Tibial nerve (tissue), 4 donors: ENCODE results near the gene NLE1. TPM values are rescaled to one million over a fixed set of nuclear protein-coding genes. Genes with fewer than 3 reads are reported as not detected.

Source experiments
- DNase-seq, 2 donors: peaks; one replicate each; pipeline ENCODE4 v3.0.0-alpha.2; 2019; ENCODE audit warnings: low spot score in 2 of 2
- H3K27ac ChIP-seq, 4 donors: fragments of 200-600 bp; sonication (generic) in 3 of 4; one replicate each; pipeline ENCODE4 v1.5.1; 2017 to 2019; ENCODE audit warnings: mild to moderate bottlenecking in 1 of 4
- H3K27me3 ChIP-seq, 2 donors: fragments of 200-600 bp; sonication (generic) in 1 of 2; one replicate each; pipeline versions ENCODE4 v1.5.1 to v1.6.0; 2017 to 2019
- H3K36me3 ChIP-seq, 3 donors: fragments of 200-600 bp; sonication (generic); one replicate each; pipeline ENCODE4 v1.5.1; 2018 to 2019
- H3K4me1 ChIP-seq, 4 donors: fragments of 200-600 bp; sonication (generic) in 3 of 4; one replicate each; pipeline ENCODE4 v1.5.1; 2017 to 2019
- H3K4me3 ChIP-seq, 4 donors: fragments of 200-600 bp; sonication (generic) in 3 of 4; one replicate each; pipeline ENCODE4 v1.5.1; 2017 to 2019; ENCODE audit warnings: mild to moderate bottlenecking in 1 of 4, moderate library complexity in 1 of 4
- H3K9me3 ChIP-seq, 4 donors: fragments of 200-600 bp; sonication (generic) in 3 of 4; one replicate each; pipeline ENCODE4 v1.5.1; 2017 to 2019
- CTCF ChIP-seq, 5 experiments: fragments of 200-600 bp in 3 of 5; fragments of 450-650 bp in 2 of 5; sonication (generic) in 3 of 5; IDR thresholded peaks; one replicate each; pipeline ENCODE4 v1.5.1; 2016 to 2019; ENCODE audit warnings: antibody characterized with exemption in 5 of 5, mild to moderate bottlenecking in 3 of 5, moderate library complexity in 2 of 5
- EP300 ChIP-seq, 2 donors: sonication (generic); formaldehyde crosslinking; IDR thresholded peaks; one replicate each; pipeline ENCODE4 v1.6.1; 2017; ENCODE audit warnings: antibody characterized with exemption in 2 of 2, mild to moderate bottlenecking in 1 of 2
- POLR2A ChIP-seq, 2 donors: fragments of 450-650 bp; IDR thresholded peaks; one replicate each; pipeline ENCODE4 v1.6.1; 2017; ENCODE audit warnings: antibody characterized with exemption in 2 of 2, mild to moderate bottlenecking in 2 of 2, moderate library complexity in 2 of 2
- WGBS, 2 donors: methylation state at CpG; one replicate each; pipeline ENCODE4 v1.1.5; 2018; 5-methylcytosine and 5-hydroxymethylcytosine counted together
- total RNA-seq, 4 donors: library from RNA; depleted of rRNA; stranded (reverse); fragments of >200 nt; gene quantifications; one replicate each; pipeline ENCODE4 v1.1.0, GENCODE V29; 2016

Gene NLE1
- total RNA-seq, 4 donors from 2014 or later = 10.4 to 32.1 (median 17.1) TPM

GRCh38 chr17:35163886-35164285 is 21.8 kb upstream of the NLE1 start:
- 91 to 98% methylated on average over 6 to 7 of the region's 7 CpGs for WGBS, 2 donors
- no peak overlapping the region for H3K4me3 ChIP-seq
- no peak overlapping the region for H3K27ac ChIP-seq
- no peaks in the 10 kb centered on the region for H3K36me3 ChIP-seq
- TF ChIP-seq POLR2A (IDR thresholded peaks at IDR 0.05) (no peak), EP300 (IDR thresholded peaks at IDR 0.05) (no peak), CTCF (IDR thresholded peaks at IDR 0.05) (no peak)
- H3K27me3 ChIP-seq = peaks cover 0 to 7% of the 10 kb centered on the region in 2 donors
- H3K9me3 ChIP-seq = no peaks in the 10 kb centered on the region
- DNase-seq = no peak
- no peaks in the 10 kb centered on the region for H3K4me1 ChIP-seq

GRCh38 chr17:35162755-35163154 is 20.7 kb upstream of the NLE1 start:
- Histone ChIP-seq H3K27ac (no peak overlapping the region), H3K36me3 (no peaks in the 10 kb centered on the region), H3K27me3 (peaks cover 0 to 7% of the 10 kb centered on the region in 2 donors), H3K4me1 (no peaks in the 10 kb centered on the region), H3K9me3 (no peaks in the 10 kb centered on the region), H3K4me3 (no peak overlapping the region)
- WGBS, 2 donors = 80 to 88% methylated on average over 4 of the region's 4 CpGs
- TF ChIP-seq POLR2A (IDR thresholded peaks at IDR 0.05) (no peak), CTCF (IDR thresholded peaks at IDR 0.05) (no peak), EP300 (IDR thresholded peaks at IDR 0.05) (no peak)
- DNase-seq = no peak

- Histone ChIP-seq H3K4me3 (no peak overlapping the region), H3K27ac (no peak overlapping the region), H3K9me3 (no peaks in the 10 kb centered on the region), H3K4me1 (no peaks in the 10 kb centered on the region), H3K27me3 (peaks cover 0 to 7% of the 10 kb centered on the region in 2 donors), H3K36me3 (no peaks in the 10 kb centered on the region)
- no peak for DNase-seq
- 69 to 75% methylated on average over 3 of the region's 3 CpGs for WGBS, 2 donors
- no peak for TF ChIP-seq POLR2A (IDR thresholded peaks at IDR 0.05)
- no peak for TF ChIP-seq EP300 (IDR thresholded peaks at IDR 0.05)
- TF ChIP-seq CTCF (IDR thresholded peaks at IDR 0.05) = no peak
These were observed 19.2 kb upstream of the NLE1 start for GRCh38 chr17:35161281-35161761.

- DNase-seq = no peak
- H3K9me3 ChIP-seq = no peaks in the 10 kb centered on the region
- H3K36me3 ChIP-seq = no peaks in the 10 kb centered on the region
- H3K27ac ChIP-seq = no peak overlapping the region
- no peaks in the 10 kb centered on the region for H3K4me1 ChIP-seq
- peaks cover 0 to 7% of the 10 kb centered on the region in 2 donors for H3K27me3 ChIP-seq
- no peak overlapping the region for H3K4me3 ChIP-seq
- no peak for TF ChIP-seq POLR2A (IDR thresholded peaks at IDR 0.05)
- no peak for TF ChIP-seq CTCF (IDR thresholded peaks at IDR 0.05)
- TF ChIP-seq EP300 (IDR thresholded peaks at IDR 0.05) = no peak
- 72 to 76% methylated on average over 13 of the region's 13 CpGs for WGBS, 2 donors
These were observed 18.5 kb upstream of the NLE1 start for GRCh38 chr17:35160354-35161201.

- peaks cover 0 to 7% of the 10 kb centered on the region in 2 donors for H3K27me3 ChIP-seq
- DNase-seq = no peak
- WGBS, 2 donors = 85 to 91% methylated on average over 2 of the region's 2 CpGs
- TF ChIP-seq CTCF (IDR thresholded peaks at IDR 0.05) (no peak), POLR2A (IDR thresholded peaks at IDR 0.05) (no peak), EP300 (IDR thresholded peaks at IDR 0.05) (no peak)
- H3K4me1 ChIP-seq = no peaks in the 10 kb centered on the region
- no peak overlapping the region for H3K4me3 ChIP-seq
- no peaks in the 10 kb centered on the region for H3K36me3 ChIP-seq
- H3K9me3 ChIP-seq = no peaks in the 10 kb centered on the region
- no peak overlapping the region for H3K27ac ChIP-seq
These were observed 17.8 kb upstream of the NLE1 start for GRCh38 chr17:35159940-35160339.
